Loucy (cell line): ENCODE measurements around the gene KCTD8.

Source experiments
- EZH2phosphoT487 ChIP-seq: fragments of 200-600 bp; IDR thresholded peaks from 2 replicates; pipeline ENCODE4 v1.6.1; 2018; ENCODE audit warnings: antibody characterized with exemption, mild to moderate bottlenecking, moderate library complexity, borderline replicate concordance
- TF ChIP-seq, protein P1 (sequence below): fragments of 200-600 bp; sonication (generic); conservative IDR thresholded peaks from 2 replicates; pipeline ENCODE4 v1.5.1; 2014; ENCODE audit warnings: mild to moderate bottlenecking, antibody characterized with exemption, low read length

DNA sequence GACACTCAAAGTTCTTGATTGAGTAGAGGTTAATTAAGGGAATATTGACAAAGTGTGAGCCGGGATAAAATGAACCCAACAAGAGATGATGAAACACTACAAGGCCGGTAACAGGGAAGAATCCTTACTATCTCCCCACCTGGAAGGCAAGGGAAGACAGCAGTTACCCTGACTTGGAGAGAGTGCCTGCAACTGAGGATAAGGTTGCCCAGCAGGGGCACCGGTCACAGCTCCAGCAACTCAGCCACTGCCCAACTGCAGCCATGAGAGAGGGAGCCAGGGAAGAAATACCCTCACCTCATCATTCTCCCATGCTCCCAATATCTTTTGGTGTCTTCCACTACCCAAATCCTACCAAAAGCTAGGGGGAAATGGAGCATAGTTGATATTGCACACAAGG lies 212.7 kb downstream of the KCTD8 start:
- TF ChIP-seq, protein P1, sequence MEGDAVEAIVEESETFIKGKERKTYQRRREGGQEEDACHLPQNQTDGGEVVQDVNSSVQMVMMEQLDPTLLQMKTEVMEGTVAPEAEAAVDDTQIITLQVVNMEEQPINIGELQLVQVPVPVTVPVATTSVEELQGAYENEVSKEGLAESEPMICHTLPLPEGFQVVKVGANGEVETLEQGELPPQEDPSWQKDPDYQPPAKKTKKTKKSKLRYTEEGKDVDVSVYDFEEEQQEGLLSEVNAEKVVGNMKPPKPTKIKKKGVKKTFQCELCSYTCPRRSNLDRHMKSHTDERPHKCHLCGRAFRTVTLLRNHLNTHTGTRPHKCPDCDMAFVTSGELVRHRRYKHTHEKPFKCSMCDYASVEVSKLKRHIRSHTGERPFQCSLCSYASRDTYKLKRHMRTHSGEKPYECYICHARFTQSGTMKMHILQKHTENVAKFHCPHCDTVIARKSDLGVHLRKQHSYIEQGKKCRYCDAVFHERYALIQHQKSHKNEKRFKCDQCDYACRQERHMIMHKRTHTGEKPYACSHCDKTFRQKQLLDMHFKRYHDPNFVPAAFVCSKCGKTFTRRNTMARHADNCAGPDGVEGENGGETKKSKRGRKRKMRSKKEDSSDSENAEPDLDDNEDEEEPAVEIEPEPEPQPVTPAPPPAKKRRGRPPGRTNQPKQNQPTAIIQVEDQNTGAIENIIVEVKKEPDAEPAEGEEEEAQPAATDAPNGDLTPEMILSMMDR = no peak
- TF ChIP-seq EZH2phosphoT487 = no peak
